Esophagus (tissue), 2 donors: ENCODE data around the gene ANTXR1. TPM values are rescaled to one million over a fixed set of nuclear protein-coding genes. Genes with fewer than 3 reads are reported as not detected.
A peak's percentile ranks its signal among the peaks of the same experiment; 100 is the strongest.

Experiments used
- H3K27ac ChIP-seq, 2 donors: one replicate each; pipeline ENCODE4 v1.5.1; 2013; ENCODE audit warnings: low read depth in 2 of 2, mild to moderate bottlenecking in 2 of 2, inconsistent platforms in 1 of 2, low read length in 1 of 2, moderate library complexity in 1 of 2
- H3K27me3 ChIP-seq, 2 donors: one replicate each; pipeline ENCODE4 v1.6.1; 2013; ENCODE audit warnings: low read length in 2 of 2, control low read depth in 1 of 2, mild to moderate bottlenecking in 1 of 2; ENCODE audit not compliant: insufficient read depth in 2 of 2, control insufficient read depth in 1 of 2
- H3K36me3 ChIP-seq, 2 donors: one replicate each; pipeline ENCODE4 v1.6.1; 2013; ENCODE audit warnings: low read length in 1 of 2; ENCODE audit not compliant: control insufficient read depth in 2 of 2, insufficient read depth in 2 of 2
- H3K4me1 ChIP-seq, 2 donors: one replicate each; pipeline ENCODE4 v1.6.1; 2013; ENCODE audit warnings: low read length in 1 of 2; ENCODE audit not compliant: control insufficient read depth in 2 of 2, insufficient read depth in 2 of 2
- H3K4me3 ChIP-seq, 2 donors: one replicate each; pipeline ENCODE4 v1.5.1; 2013; ENCODE audit warnings: low read length in 2 of 2, mild to moderate bottlenecking in 2 of 2, low read depth in 1 of 2, moderate library complexity in 1 of 2
- H3K9me3 ChIP-seq, 2 donors: one replicate each; pipeline ENCODE4 v1.6.1; 2013; ENCODE audit warnings: mild to moderate bottlenecking in 2 of 2, low read depth in 1 of 2, low read length in 1 of 2, moderate library complexity in 1 of 2; ENCODE audit not compliant: control insufficient read depth in 2 of 2, insufficient read depth in 1 of 2
- WGBS, 2 donors: extraction: QIAGEN DNeasy Blood & Tissue Kit; methylation state at CpG; one replicate each; pipeline ENCODE4 v1.1.7; 2013; 5-methylcytosine and 5-hydroxymethylcytosine counted together
- polyA plus RNA-seq, 2 donors: library from polyadenylated mRNA; stranded (reverse); fragments of 200-250 nt; gene quantifications; one replicate each; pipeline ENCODE4 v1.2.3, GENCODE V29; 2013
- donor health status: healthy with polysubstance abuse.
- donor health status: Bipolar disorder and iron deficiency.

Gene ANTXR1
- polyA plus RNA-seq, 2 donors, result 5.0 to 8.5 TPM

DNA sequence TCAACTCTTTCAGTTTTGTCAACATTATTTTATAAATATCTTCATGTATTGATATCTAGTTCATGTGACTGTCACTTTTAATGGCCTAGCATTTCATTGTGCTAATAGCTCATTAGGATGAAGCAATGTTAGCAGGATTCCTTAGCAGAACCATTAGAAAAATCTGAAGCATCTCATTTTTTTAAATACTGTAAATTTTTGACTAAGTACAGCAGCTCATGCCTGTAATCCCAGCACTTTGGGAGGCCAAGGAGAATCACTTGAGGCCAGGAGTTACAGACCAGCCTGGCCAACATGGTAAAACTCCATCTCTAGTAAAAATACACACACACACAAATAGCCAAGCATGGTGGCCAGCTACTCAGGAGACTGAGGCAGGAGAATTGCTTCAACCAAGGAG, 15.6 kb upstream of the ANTXR1 start:
- H3K4me3 ChIP-seq, result no peak overlapping the region
- H3K27me3 ChIP-seq, result no peaks in the 10 kb centered on the region
- H3K4me1 ChIP-seq, result no peaks in the 10 kb centered on the region
- H3K27ac ChIP-seq, result no peak overlapping the region
- no peaks in the 10 kb centered on the region for H3K36me3 ChIP-seq
- no peaks in the 10 kb centered on the region for H3K9me3 ChIP-seq

DNA sequence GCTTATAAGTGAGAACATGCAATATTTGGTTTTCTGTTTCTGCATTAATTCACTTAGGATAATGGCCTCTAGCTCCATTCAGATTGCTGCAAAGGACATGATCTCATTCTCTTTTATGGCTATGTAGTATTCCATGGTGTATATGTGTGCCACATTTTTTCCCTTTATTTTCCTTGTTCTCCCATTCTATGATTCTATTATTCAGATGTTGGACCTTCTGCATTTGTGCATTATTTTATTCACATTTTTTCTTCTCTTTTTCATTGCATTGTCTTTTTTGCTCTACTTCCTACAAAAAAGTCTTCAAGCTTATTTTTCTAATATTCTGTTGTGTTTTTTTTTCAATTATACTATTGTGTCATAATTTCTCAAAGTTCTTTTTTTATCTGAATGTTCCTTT, 11.1 kb upstream of the ANTXR1 start:
- Histone ChIP-seq H3K4me3 (no peak overlapping the region), H3K27me3 (no peaks in the 10 kb centered on the region), H3K36me3 (no peaks in the 10 kb centered on the region), H3K4me1 (no peaks in the 10 kb centered on the region), H3K9me3 (no peaks in the 10 kb centered on the region), H3K27ac (no peak overlapping the region)

- H3K27me3 ChIP-seq, result no peaks in the 10 kb centered on the region
- 87% methylated on average over 2 of the region's 2 CpGs for WGBS, 2 donors
- no peak overlapping the region for H3K4me3 ChIP-seq
- H3K36me3 ChIP-seq, result no peaks in the 10 kb centered on the region
- H3K9me3 ChIP-seq, result no peaks in the 10 kb centered on the region
- no peak overlapping the region for H3K27ac ChIP-seq
- no peaks in the 10 kb centered on the region for H3K4me1 ChIP-seq
These were observed 9.2 kb upstream of the ANTXR1 start for GRCh38 chr2:69003731-69004130.

DNA sequence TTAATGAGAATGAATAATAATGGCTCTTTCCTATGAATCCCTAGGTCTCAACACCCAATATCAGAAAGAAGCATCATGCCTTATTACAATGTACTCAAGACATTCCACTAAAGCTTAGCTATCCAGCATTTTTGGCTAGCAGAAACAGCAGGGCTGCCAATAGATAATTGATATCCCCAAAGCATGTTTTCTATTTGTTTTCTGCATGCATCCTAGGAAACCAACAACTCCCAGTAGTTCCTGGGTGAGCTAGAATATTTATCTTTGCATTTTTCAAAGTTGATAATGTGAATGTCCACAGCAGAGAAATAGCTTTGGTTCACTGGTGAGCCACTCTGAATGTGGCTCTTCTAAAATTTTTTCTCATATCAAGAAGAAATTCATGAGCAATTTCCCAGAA, 5.8 kb upstream of the ANTXR1 start:
- H3K4me1 ChIP-seq, result no peaks in the 10 kb centered on the region
- no peak overlapping the region for H3K27ac ChIP-seq
- no peaks in the 10 kb centered on the region for H3K36me3 ChIP-seq
- H3K4me3 ChIP-seq, result no peak overlapping the region
- H3K27me3 ChIP-seq, result no peaks in the 10 kb centered on the region
- no peaks in the 10 kb centered on the region for H3K9me3 ChIP-seq

DNA sequence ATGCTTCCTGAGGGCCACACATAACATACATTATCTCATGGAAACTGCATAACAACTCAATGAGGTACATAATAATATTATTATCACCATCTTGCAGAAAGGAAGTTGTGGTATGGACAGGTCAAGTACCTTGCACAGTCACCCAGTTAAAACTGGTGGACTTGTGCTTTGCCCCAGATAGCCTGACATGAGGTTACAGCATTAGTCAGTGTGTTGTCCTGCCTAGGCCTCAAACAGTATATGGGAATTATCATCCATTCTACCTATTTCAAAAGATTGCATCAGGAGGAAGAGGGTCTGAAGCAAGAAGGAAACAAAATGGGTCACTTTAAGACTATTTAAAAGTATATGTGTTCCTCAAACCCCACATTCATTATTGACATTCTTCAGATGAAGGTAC, 5.4 kb upstream of the ANTXR1 start:
- H3K4me1 ChIP-seq, result no peaks in the 10 kb centered on the region
- H3K36me3 ChIP-seq, result no peaks in the 10 kb centered on the region
- H3K27me3 ChIP-seq, result no peaks in the 10 kb centered on the region
- no peaks in the 10 kb centered on the region for H3K9me3 ChIP-seq
- H3K27ac ChIP-seq, result no peak overlapping the region
- no peak overlapping the region for H3K4me3 ChIP-seq

GRCh38 chr2:69010437-69011194, 2.4 kb upstream of the ANTXR1 start:
- WGBS, 2 donors, result 70 to 74% methylated on average over 8 of the region's 8 CpGs
- Histone ChIP-seq H3K4me3 (no peak overlapping the region), H3K27ac (no peak overlapping the region), H3K27me3 (no peaks in the 10 kb centered on the region), H3K4me1 (peaks cover 0 to 2% of the 10 kb centered on the region in 2 donors), H3K36me3 (no peaks in the 10 kb centered on the region), H3K9me3 (no peaks in the 10 kb centered on the region)

DNA sequence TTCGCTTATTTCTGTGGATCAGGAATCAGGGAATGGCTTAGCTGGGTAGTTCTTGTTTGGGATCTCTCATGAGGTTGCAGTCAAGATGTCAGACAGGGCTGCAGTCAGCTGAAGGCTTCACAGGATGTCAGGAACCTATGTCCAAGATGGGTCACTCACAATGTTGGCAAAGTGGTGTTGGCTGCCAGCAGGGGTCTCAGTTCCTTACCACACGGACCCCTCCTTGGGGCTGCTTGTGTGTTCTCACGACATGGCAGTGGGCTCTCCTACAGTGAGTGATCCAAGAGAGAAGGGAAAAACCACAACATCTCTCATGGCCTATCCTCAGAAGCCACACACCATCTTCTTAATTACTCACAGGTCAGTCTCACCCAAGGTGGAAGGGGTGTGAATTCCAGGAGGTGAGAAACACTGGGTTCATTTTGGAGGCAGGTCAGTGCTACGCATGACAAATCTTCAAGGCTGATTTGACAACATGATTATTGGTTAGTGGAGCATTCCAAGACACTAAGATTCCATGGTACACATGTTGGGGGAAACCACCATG, 1.3 kb upstream of the ANTXR1 start:
- no peaks in the 10 kb centered on the region for H3K36me3 ChIP-seq
- no peaks in the 10 kb centered on the region for H3K27me3 ChIP-seq
- H3K27ac ChIP-seq, result peak overlapping the region in 1 of 2 donors; percentile 4
- peaks cover 0 to 2% of the 10 kb centered on the region in 2 donors for H3K4me1 ChIP-seq
- H3K4me3 ChIP-seq, result no peak overlapping the region
- WGBS, 2 donors, result 68 to 78% methylated on average over 4 of the region's 4 CpGs
- H3K9me3 ChIP-seq, result no peaks in the 10 kb centered on the region

DNA sequence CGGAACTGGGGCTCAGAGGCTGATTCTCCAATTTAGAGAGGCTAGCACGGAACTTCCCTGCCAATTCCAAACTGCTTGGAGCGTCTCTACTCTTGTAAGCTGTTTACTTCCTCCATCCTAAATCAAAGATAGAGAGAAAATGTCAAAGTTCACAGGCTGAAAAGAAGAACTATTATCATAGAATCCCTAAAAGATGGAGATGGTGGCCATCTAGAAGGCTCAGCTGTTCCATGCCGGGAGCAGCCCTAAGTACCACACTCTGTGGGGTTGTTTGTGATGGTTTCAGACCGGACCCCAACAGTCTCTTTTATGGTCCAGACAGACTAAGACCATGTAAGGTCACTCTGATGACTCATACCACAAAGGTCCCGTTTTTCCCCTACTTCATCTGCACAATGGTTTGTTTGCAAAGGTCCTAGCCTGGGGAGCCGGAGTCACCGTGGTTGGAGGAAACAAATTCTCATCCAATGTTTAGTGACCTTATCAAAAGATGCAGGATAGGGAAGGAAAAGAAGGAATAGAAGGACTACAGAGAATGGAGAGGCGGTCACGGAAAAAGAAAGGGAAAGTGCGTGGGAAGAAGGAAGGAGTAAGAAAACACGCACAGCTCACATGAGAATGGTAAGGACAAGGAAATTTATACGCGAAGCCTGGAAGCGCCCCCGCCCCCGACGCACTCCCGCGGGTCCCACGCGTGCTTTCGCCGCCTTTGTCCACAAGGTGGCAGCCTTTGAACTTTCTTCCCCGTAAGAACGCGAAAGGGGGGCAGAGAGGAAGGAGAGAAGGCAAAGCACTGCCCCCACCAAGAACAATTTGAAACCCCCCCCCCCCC, 453 bp upstream of the ANTXR1 start:
- Histone ChIP-seq H3K27ac (peak overlapping the region; percentile 66 to 76), H3K36me3 (no peaks in the 10 kb centered on the region), H3K4me3 (peak overlapping the region; percentile 63 to 70), H3K27me3 (no peaks in the 10 kb centered on the region), H3K4me1 (peaks cover 0 to 2% of the 10 kb centered on the region in 2 donors), H3K9me3 (no peaks in the 10 kb centered on the region)
- WGBS, 2 donors, result 11 to 14% methylated on average over 26 to 27 of the region's 27 CpGs

DNA sequence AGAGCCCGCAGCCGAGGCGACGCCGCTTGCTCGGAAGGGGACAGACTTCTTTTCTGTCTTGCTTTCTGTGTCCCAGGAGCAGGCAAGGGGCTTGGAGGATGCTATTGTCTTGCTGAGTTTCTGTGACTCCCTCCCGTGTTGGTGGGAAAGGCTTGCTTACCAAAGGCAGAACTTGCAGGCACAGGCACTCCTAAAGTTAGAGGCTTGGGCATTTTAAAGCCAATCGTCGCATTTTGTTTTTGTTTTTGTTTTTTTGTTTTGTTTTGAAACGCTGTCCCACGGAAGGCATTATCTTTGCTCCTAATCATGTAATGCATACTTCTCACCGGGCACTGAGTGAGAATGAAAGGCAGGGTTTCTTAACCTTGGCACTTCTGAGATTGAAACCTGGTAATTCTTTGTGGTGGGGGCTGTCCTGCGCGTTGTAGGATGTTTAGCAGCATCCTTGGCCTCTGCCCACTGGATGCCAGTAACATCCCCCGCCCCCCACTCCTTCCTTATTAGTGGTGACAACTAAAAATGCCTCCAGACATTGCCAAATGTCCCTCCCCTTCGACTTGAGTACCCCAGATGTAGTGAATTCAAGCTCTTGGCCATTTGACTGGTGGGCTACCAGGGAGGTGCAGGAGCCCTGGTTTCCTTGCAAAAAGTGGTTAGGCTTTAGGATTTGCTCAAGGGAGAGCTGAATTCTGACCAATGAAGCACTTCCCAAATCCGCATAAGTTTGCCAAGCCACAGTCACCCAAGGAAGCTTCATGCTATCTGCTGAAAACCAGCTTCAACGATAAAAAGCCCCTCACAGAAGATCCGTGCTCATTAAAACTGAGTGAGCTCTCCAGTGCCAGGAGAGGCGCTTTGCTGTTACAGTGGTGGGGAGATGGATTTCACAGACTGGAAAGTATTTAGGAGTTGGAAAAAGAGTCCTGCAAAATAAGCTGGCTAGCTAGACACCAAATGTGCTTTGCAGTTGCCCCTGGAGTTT, 1.2 kb downstream of the ANTXR1 start:
- Histone ChIP-seq H3K27me3 (no peaks in the 10 kb centered on the region), H3K4me1 (peaks cover 0 to 2% of the 10 kb centered on the region in 2 donors), H3K27ac (peak overlapping the region; percentile 66 to 76), H3K4me3 (peak overlapping the region; percentile 63 to 70), H3K36me3 (no peaks in the 10 kb centered on the region), H3K9me3 (no peaks in the 10 kb centered on the region)
- 1 to 2% methylated on average over 20 of the region's 20 CpGs for WGBS, 2 donors
